GM19043 (cell line): ENCODE results near the gene SLC25A4.
"Not testable (repeated sequence)": the region's sequence is repeated elsewhere in the genome, so short reads cannot be mapped to it uniquely, and the experiment has no call there.

Experiments
- ATAC-seq: cut with Tn5 transposase; IDR thresholded peaks from one replicate; pipeline ENCODE4 v1.9.1; 2021; ENCODE audit warnings: low read depth; ENCODE audit not compliant: unreplicated experiment

Gene SLC25A4

DNA sequence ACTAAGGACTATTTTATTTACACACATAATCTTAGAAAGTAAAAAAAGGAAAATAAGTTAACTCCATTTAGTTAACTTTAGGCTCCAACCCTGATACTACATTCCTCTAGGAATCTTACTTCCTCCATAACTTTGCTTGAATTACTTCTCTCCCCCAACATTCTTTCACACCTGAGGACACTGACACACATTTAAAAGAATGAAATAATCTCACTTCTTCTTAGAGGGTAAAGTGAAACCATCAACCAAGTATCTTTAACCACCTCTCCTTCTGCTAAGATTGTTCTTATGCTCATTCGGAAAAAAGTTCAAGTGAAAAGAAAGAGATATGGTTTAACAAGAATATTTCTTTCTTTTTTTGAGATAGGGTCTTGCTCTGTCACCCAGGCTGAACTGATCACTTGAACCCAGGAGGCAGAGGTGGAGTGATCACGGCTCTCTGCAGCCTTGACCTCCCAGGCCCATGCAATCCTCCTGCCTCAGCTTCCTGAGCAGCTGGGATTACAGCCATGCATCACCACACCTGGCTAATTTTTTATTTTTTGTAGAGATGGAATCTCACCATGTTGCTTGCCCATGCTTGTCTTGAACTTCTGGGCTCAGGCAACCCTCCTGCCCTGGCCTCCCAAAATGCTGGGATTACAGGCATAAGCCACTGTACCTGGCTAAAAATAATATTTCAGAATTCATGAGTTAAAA, 28.5 kb downstream of the SLC25A4 start:
- peak; percentile 86 for ATAC-seq

- ATAC-seq: no peak
These were observed 36.4 kb downstream of the SLC25A4 start for GRCh38 chr4:185179488-185179887.

- ATAC-seq: no peak
These were observed 39.2 kb downstream of the SLC25A4 start for GRCh38 chr4:185182239-185182638.

DNA sequence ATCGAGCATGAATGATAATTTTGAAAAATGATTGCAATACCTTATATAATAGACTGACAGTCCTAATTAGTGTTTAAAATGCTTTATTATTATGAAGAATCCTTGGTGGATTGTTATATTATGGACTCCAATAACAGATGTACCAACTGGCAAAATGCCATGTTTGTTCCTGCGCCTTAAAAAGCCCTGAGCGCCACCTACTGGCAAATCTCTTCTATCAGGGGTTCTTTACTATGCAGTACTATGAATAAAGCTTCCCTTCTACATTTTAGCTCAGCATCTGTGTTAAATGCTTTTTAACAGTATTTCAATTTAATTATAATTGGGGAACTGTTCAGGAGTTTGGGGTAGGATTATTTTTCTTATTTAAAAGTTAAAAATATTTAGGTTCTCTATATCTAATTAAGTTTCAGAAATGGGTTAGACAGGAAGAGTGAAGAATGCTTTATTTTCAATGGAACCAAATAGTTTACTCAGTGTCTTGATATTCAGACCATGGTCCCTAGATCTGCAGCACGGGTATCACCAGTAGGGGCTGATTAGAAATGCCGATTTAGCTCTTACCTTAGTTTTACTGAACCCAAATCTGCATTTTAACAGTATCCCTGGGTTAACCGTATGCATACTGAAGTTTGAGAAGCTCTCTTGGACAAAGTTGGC, 40.7 kb downstream of the SLC25A4 start:
- ATAC-seq: peak; percentile 49

GRCh38 chr4:185186769-185187168, 43.7 kb downstream of the SLC25A4 start:
- ATAC-seq: no peak

DNA sequence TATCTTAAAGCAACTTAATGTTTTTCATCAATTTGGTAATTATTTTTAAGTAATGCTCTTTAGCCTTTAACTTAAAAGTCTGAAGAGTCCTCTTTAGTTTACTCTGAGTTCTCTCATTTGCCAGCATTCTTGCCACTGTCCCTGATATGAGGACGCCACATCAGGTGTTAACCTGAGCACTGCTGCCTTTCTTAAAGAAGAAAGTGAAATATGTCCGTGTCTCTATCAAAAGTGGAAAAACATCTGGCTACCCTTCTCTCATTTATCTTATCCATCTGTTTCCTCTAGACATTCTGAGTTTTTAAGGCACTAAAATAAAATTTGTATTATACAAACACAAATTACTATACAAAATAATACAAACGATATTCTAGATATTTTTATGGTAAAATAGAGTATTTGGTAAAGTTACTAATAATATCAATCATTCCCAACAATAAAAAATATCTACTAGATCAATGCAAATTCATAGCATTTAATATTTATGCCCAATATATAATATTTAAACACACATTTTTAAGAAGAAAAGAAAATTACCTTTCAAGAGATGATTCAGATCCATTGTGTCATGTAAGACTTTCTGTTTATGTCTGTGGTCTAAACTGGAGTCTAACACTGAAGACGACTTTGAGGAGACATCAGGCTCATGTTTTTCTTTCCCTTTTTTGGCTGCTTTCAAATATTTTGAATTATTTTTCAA, 46.7 kb downstream of the SLC25A4 start:
- ATAC-seq: no peak

GRCh38 chr4:185190306-185190856, 47.3 kb downstream of the SLC25A4 start:
- ATAC-seq: no peak

GRCh38 chr4:185192059-185192458, 49.0 kb downstream of the SLC25A4 start:
- ATAC-seq: peak; percentile 96

DNA sequence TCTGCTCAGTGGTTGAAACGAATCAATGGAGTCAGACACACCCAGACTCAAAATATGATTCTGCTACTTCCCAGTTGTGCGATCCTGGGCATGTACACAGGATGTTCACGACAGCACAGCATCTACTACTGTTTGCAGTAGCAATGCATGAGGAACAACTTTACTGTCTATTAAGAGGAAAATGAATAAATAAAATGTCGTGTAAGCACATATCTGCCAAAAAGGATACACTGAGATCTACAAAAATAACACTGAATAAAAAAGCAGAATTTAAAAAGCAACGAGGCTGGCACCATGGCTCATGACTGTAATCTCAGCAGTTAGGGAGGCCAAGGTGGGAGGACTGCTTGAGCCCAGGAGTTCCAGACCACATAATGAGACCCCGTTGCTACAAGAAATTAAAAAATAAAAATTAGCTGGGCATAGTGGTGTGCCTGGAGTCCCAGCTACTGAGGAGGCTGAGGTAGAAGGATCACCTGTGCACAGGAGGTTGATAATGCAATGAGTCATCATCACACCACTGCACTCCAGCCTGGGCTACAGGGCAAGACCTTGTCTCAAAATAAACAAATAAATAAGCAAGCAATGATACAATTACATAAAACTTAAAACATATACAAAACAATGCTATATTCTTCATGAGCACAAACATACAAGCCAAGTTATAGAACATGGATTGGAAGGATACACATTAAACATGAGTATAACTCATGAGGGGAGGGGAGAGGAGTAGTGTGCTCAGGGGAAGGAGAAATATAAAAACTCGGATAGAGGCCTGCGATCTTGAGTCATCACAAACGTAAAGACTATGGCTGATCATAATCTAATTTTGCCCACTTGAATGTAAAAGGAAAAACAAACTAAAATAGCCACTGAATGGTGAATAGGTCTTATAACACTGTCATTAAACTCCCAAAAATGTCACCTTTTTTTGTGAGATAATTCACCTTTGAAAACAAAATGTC, 52.1 kb downstream of the SLC25A4 start:
- no peak for ATAC-seq

- ATAC-seq: no peak
These were observed 53.4 kb downstream of the SLC25A4 start for GRCh38 chr4:185196437-185196836.

- not testable (repeated sequence) for ATAC-seq
These were observed 55.1 kb downstream of the SLC25A4 start for GRCh38 chr4:185198189-185198588.
